ENCODE results near the gene MSL1. TPM values are rescaled to one million over a fixed set of nuclear protein-coding genes. Genes with fewer than 3 reads are reported as not detected.

Gene MSL1
- total RNA-seq, 1 experiment from 2014 or later = 59.8 TPM

- H3K9me3 Mint-ChIP-seq (ENCODE audit: unreplicated experiment) = no peaks in the 10 kb centered on the region
- no TSS peak for BruUV-seq (replicated peaks)
- H3K4me1 Mint-ChIP-seq (ENCODE audit: insufficient read depth, unreplicated experiment) = peaks cover 29% of the 10 kb centered on the region
- peak; percentile 69 for DNase-seq (ENCODE audit: unreplicated experiment)
- CTCF ChIA-PET = interaction anchor here (1.5 to 1.7 kb wide), 3 partner anchors 9 to 66 kb away, joined by 4 to 6 read pairs (median 4); no protein-coding TSS in a partner anchor
- H3K27me3 Mint-ChIP-seq (ENCODE audit: insufficient read depth, unreplicated experiment) = no peaks in the 10 kb centered on the region
- intact Hi-C loops (cut with micrococcal nuclease) = no loop called here
- peak within 1 kb of the TSS; percentile 59 for H3K4me3 Mint-ChIP-seq (ENCODE audit: unreplicated experiment)
- peak within 1 kb of the TSS; percentile 92 for H3K27ac Mint-ChIP-seq (ENCODE audit: low read depth, unreplicated experiment)
- peaks cover 31% of the 10 kb centered on the region for H3K36me3 Mint-ChIP-seq (ENCODE audit: insufficient read depth, unreplicated experiment)
- TF ChIP-seq CTCF (IDR thresholded peaks at IDR 0.05; ENCODE audit: unreplicated experiment) = no peak
- POLR2A ChIA-PET = interaction anchor here (0.6 to 6.9 kb wide), 11 partner anchors 11 to 78 kb away, joined by 3 to 65 read pairs (median 13); partner anchors contain the start of genes CASC3, NR1D1 and WIPF2
These were observed 55.6 kb downstream of the MSL1 start, which contains the start of gene RAPGEFL1 for GRCh38 chr17:40177275-40177874. Gene RAPGEFL1, plus strand, starts transcription at chr17:40177470. Its CDS starts 392 bp downstream, at chr17:40177862.

GRCh38 chr17:40178021-40178601 is 56.3 kb downstream of the MSL1 start:
- Mint-ChIP-seq H3K27ac (ENCODE audit: low read depth, unreplicated experiment) (no peak overlapping the region), H3K4me1 (ENCODE audit: insufficient read depth, unreplicated experiment) (peaks cover 29% of the 10 kb centered on the region), H3K27me3 (ENCODE audit: insufficient read depth, unreplicated experiment) (no peaks in the 10 kb centered on the region), H3K36me3 (ENCODE audit: insufficient read depth, unreplicated experiment) (peaks cover 24% of the 10 kb centered on the region), H3K9me3 (ENCODE audit: unreplicated experiment) (no peaks in the 10 kb centered on the region), H3K4me3 (ENCODE audit: unreplicated experiment) (peak overlapping the region; percentile 59)
- intact Hi-C loops (cut with micrococcal nuclease) = no loop called here
- DNase-seq (ENCODE audit: unreplicated experiment) = no peak
- POLR2A ChIA-PET = interaction anchor here (0.6 to 6.9 kb wide), 4 partner anchors 39 to 79 kb away, joined by 4 to 65 read pairs (median 24); partner anchors contain the start of genes CASC3 and NR1D1
- no peak for TF ChIP-seq CTCF (IDR thresholded peaks at IDR 0.05; ENCODE audit: unreplicated experiment)
- BruUV-seq (replicated peaks) = no TSS peak
- CTCF ChIA-PET = interaction anchor here (0.6 to 2.6 kb wide), 3 partner anchors 10 to 65 kb away, joined by 4 to 12 read pairs (median 4); no protein-coding TSS in a partner anchor

GRCh38 chr17:40178660-40179059 is 56.9 kb downstream of the MSL1 start:
- Mint-ChIP-seq H3K9me3 (ENCODE audit: unreplicated experiment) (no peaks in the 10 kb centered on the region), H3K4me1 (ENCODE audit: insufficient read depth, unreplicated experiment) (peaks cover 29% of the 10 kb centered on the region), H3K4me3 (ENCODE audit: unreplicated experiment) (peak overlapping the region; percentile 59), H3K36me3 (ENCODE audit: insufficient read depth, unreplicated experiment) (peaks cover 18% of the 10 kb centered on the region), H3K27me3 (ENCODE audit: insufficient read depth, unreplicated experiment) (no peaks in the 10 kb centered on the region), H3K27ac (ENCODE audit: low read depth, unreplicated experiment) (no peak overlapping the region)
- no peak for DNase-seq (ENCODE audit: unreplicated experiment)
- no TSS peak for BruUV-seq (replicated peaks)
- ChIA-PET CTCF (interaction anchor here (0.6 to 2.6 kb wide), 8 partner anchors 10 to 152 kb away, joined by 3 to 12 read pairs (median 4); no protein-coding TSS in a partner anchor), POLR2A (interaction anchor here (0.7 to 6.9 kb wide), 5 partner anchors 39 to 124 kb away, joined by 3 to 65 read pairs (median 20); partner anchors contain the start of genes CASC3, MED24 and NR1D1)
- intact Hi-C loops (cut with micrococcal nuclease) = no loop called here
- no peak for TF ChIP-seq CTCF (IDR thresholded peaks at IDR 0.05; ENCODE audit: unreplicated experiment)

Data from MCF 10A (cell line).